H1 (cell line): Measurements from ENCODE around the gene CD226. TPM values are rescaled to one million over a fixed set of nuclear protein-coding genes. Genes with fewer than 3 reads are reported as not detected.

Experiments used
- CTCF ChIA-PET: fragments of 300-600 bp; sonication (Branson Sonifier 250); formaldehyde crosslinking; loops from one replicate; lab custom pipeline; 2021; ENCODE audit not compliant: partially characterized antibody; lab: Charles Lee
- POLR2A ChIA-PET: fragments of 300-600 bp; sonication (Branson Sonifier 250); formaldehyde crosslinking; loops from one replicate; lab custom pipeline; 2021; ENCODE audit warnings: inconsistent platforms; ENCODE audit not compliant: partially characterized antibody; lab: Charles Lee
- DNase-seq, 2 experiments: peaks; one replicate each; pipeline versions ENCODE4 v3.0.0 to v3.0.0-alpha.2; 2010 to 2022; ENCODE audit warnings: low spot score in 2 of 2, low read depth in 1 of 2, mixed read lengths in 1 of 2
- FAIRE-seq: peaks from 2 replicates; lab custom pipeline; 2011; peaks lifted over from hg19 to GRCh38; lab: Jason Lieb, UNC
- H2AFZ ChIP-seq: 2 replicates; pipeline ENCODE4 v1.8.1; 2012; ENCODE audit warnings: low read length, inconsistent platforms
- H2AK5ac ChIP-seq: 2 replicates; pipeline ENCODE4 v1.6.1; 2013; ENCODE audit warnings: low read depth, low read length
- H2BK120ac ChIP-seq: replicated peaks from 2 replicates; pipeline ENCODE3; 2013; ENCODE audit warnings: low read depth, low read length, inconsistent platforms
- H2BK12ac ChIP-seq: 2 replicates; pipeline ENCODE4 v1.6.1; 2013; ENCODE audit warnings: low read depth, low read length
- H2BK15ac ChIP-seq: 2 replicates; pipeline ENCODE4 v1.6.1; 2013; ENCODE audit warnings: low read length
- H2BK20ac ChIP-seq: 2 replicates; pipeline ENCODE4 v1.6.1; 2013; ENCODE audit warnings: low read length
- H2BK5ac ChIP-seq: 2 replicates; pipeline ENCODE4 v1.6.1; 2013; ENCODE audit warnings: low read depth, low read length
- H3K14ac ChIP-seq: 2 replicates; pipeline ENCODE4 v1.6.1; 2013; ENCODE audit warnings: inconsistent platforms; ENCODE audit not compliant: insufficient read length
- H3K18ac ChIP-seq: 2 replicates; pipeline ENCODE4 v1.6.1; 2013; ENCODE audit warnings: low read length; ENCODE audit errors: extremely low read depth
- H3K23ac ChIP-seq: 2 replicates; pipeline ENCODE4 v1.6.1; 2013; ENCODE audit warnings: inconsistent platforms; ENCODE audit not compliant: insufficient read length
- H3K23me2 ChIP-seq: 2 replicates; pipeline ENCODE4 v1.6.1; 2013; ENCODE audit warnings: low read depth, low read length
- H3K27ac ChIP-seq: 2 replicates; pipeline ENCODE4 v1.6.1; 2011; ENCODE audit warnings: low read depth, low read length, inconsistent platforms
- H3K27me3 ChIP-seq, 4 experiments: replicated peaks in 1 of 4; 1 replicate in 1 of 4; 2 replicates in 3 of 4; pipeline versions ENCODE4 v1.6.1 to v1.8.1; 2011 to 2013; ENCODE audit warnings: low read length in 3 of 4, mild to moderate bottlenecking in 3 of 4, inconsistent platforms in 2 of 4, mixed read lengths in 2 of 4, moderate library complexity in 1 of 4; ENCODE audit not compliant: control insufficient read depth in 3 of 4, insufficient read depth in 3 of 4; ENCODE audit errors: extremely low read depth in 1 of 4
- H3K36me3 ChIP-seq, 4 experiments: 2 replicates each; pipeline versions ENCODE4 v1.6.1 to v1.8.1; 2011 to 2013; ENCODE audit warnings: mild to moderate bottlenecking in 4 of 4, low read length in 3 of 4, moderate library complexity in 2 of 4, control low read depth in 1 of 4, inconsistent platforms in 1 of 4; ENCODE audit not compliant: insufficient read depth in 4 of 4, control insufficient read depth in 2 of 4
- H3K4ac ChIP-seq: replicated peaks from 2 replicates; pipeline ENCODE3; 2013; ENCODE audit warnings: low read length, low read depth, mixed read lengths, inconsistent platforms; ENCODE audit not compliant: insufficient read length
- H3K4me1 ChIP-seq, 4 experiments: replicated peaks in 1 of 4; 1 replicate in 1 of 4; 2 replicates in 3 of 4; pipeline versions ENCODE4 v1.6.1 to v1.8.1; 2011 to 2013; ENCODE audit warnings: low read length in 3 of 4, inconsistent platforms in 2 of 4, mixed read lengths in 1 of 4; ENCODE audit not compliant: insufficient read depth in 4 of 4, control insufficient read depth in 3 of 4
- H3K4me2 ChIP-seq, 2 experiments: 2 replicates each; pipeline versions ENCODE4 v1.6.1 to v1.8.1; 2011 to 2013; ENCODE audit warnings: low read depth in 2 of 2, low read length in 2 of 2, control low read depth in 1 of 2, inconsistent platforms in 1 of 2, mild to moderate bottlenecking in 1 of 2; ENCODE audit not compliant: insufficient read depth in 1 of 2
- H3K4me3 ChIP-seq, 4 experiments: fragments of 200-600, 300-600 bp in 1 of 4; sonication (generic), shearing (Covaris generic), sonication (Bioruptor Twin) in 1 of 4; 2 replicates each; pipeline versions ENCODE4 v1.5.1 to v1.8.1; 2011 to 2016; ENCODE audit warnings: low read length in 4 of 4, low read depth in 3 of 4, control low read depth in 2 of 4, inconsistent platforms in 2 of 4, mild to moderate bottlenecking in 2 of 4, mixed read lengths in 1 of 4, moderate library complexity in 1 of 4; ENCODE audit not compliant: insufficient read depth in 2 of 4; ENCODE audit errors: extremely low read depth in 1 of 4
- H3K56ac ChIP-seq: replicated peaks from 2 replicates; pipeline ENCODE3; 2013; ENCODE audit warnings: low read depth, mild to moderate bottlenecking, mixed read lengths, low read length, inconsistent platforms; ENCODE audit not compliant: insufficient read length
- H3K79me1 ChIP-seq: 2 replicates; pipeline ENCODE4 v1.6.1; 2013; ENCODE audit warnings: low read depth, low read length, control low read depth
- H3K79me2 ChIP-seq, 2 experiments: 2 replicates each; pipeline versions ENCODE4 v1.6.1 to v1.8.1; 2012 to 2013; ENCODE audit warnings: low read length in 2 of 2, mild to moderate bottlenecking in 2 of 2, inconsistent platforms in 1 of 2; ENCODE audit not compliant: insufficient read depth in 2 of 2, control insufficient read depth in 1 of 2
- H3K9ac ChIP-seq, 4 experiments: replicated peaks in 1 of 4; 1 replicate in 1 of 4; 2 replicates in 3 of 4; pipeline versions ENCODE4 v1.6.1 to v1.8.1; 2011 to 2013; ENCODE audit warnings: low read depth in 3 of 4, low read length in 3 of 4, control low read depth in 2 of 4, mild to moderate bottlenecking in 2 of 4, moderate library complexity in 2 of 4, inconsistent platforms in 1 of 4; ENCODE audit errors: extremely low read depth in 1 of 4
- H3K9me3 ChIP-seq, 2 experiments: 2 replicates each; pipeline versions ENCODE4 v1.6.1 to v1.8.1; 2012 to 2013; ENCODE audit warnings: mild to moderate bottlenecking in 2 of 2, moderate library complexity in 2 of 2, control low read depth in 1 of 2, inconsistent platforms in 1 of 2, low read depth in 1 of 2, low read length in 1 of 2, mixed read lengths in 1 of 2; ENCODE audit not compliant: insufficient read depth in 2 of 2
- H4K20me1 ChIP-seq, 2 experiments: replicated peaks in 1 of 2; 2 replicates each; pipeline versions ENCODE3 to v1.8.1; 2011 to 2013; ENCODE audit warnings: inconsistent platforms in 2 of 2, low read length in 2 of 2, mild to moderate bottlenecking in 1 of 2; ENCODE audit not compliant: insufficient read depth in 2 of 2, control insufficient read depth in 1 of 2
- H4K5ac ChIP-seq: 2 replicates; pipeline ENCODE4 v1.6.1; 2013; ENCODE audit warnings: low read length, low read depth, mixed read lengths, inconsistent platforms; ENCODE audit not compliant: insufficient read length
- H4K8ac ChIP-seq: 2 replicates; pipeline ENCODE4 v1.8.0; 2013; ENCODE audit warnings: mild to moderate bottlenecking, moderate library complexity, low read length, inconsistent platforms; ENCODE audit not compliant: insufficient read depth; ENCODE audit errors: extremely low read depth
- H4K91ac ChIP-seq: replicated peaks from 2 replicates; pipeline ENCODE3; 2013; ENCODE audit warnings: low read length, mixed read lengths, inconsistent platforms; ENCODE audit not compliant: insufficient read length
- MAFK ChIP-seq: IDR thresholded peaks from 2 replicates; pipeline ENCODE4 v1.6.1; 2012; ENCODE audit warnings: low read depth, mild to moderate bottlenecking, improper control_type of control experiment, low read length
- YY1 ChIP-seq: IDR thresholded peaks from 2 replicates; pipeline ENCODE4 v1.6.1; 2011; ENCODE audit warnings: low read depth, mild to moderate bottlenecking, low read length
- WGBS, 2 experiments: shearing (Covaris generic) in 1 of 2; methylation state at CpG; one replicate each; pipeline versions ENCODE4 v1.1.6 to v1.1.7; 2013 to 2015; ENCODE audit warnings: low lambda C conversion rate in 2 of 2, mixed read lengths in 2 of 2, inconsistent platforms in 1 of 2, low coverage in 1 of 2, missing lambda C conversion rate in 1 of 2; ENCODE audit not compliant: insufficient replicate concordance in 2 of 2, insufficient coverage in 1 of 2, insufficient read length in 1 of 2; ENCODE audit errors: extremely low coverage in 1 of 2, missing lambda C conversion rate in 1 of 2; 5-methylcytosine and 5-hydroxymethylcytosine counted together
- polyA plus RNA-seq, 7 experiments: library from polyadenylated mRNA; depleted of rRNA in 3 of 7; stranded (reverse) in 5 of 7; unstranded in 2 of 7; fragments of >200 nt in 5 of 7; fragments of 200-250 nt in 2 of 7; gene quantifications; 1 replicate in 5 of 7; 2 replicates in 1 of 7; 4 replicates in 1 of 7; pipeline versions ENCODE4 v1.2.1 to v1.2.3, GENCODE V29; 2011 to 2013; ENCODE audit warnings: missing spikeins in 2 of 7, mixed read lengths in 2 of 7
- total RNA-seq: library from RNA; stranded (reverse); fragmentation: NEBNext Ultra II Directional; extraction: Animal tissue kit (Norgen Biotek cat#: 25700); gene quantifications from 2 replicates; pipeline ENCODE4 v1.2.1, GENCODE V29; 2021

Gene CD226
- total and polyA plus RNA-seq, 2 of the 8 experiments (the other 6 are each of a cell fraction or from before 2014, with no cell fraction given), result not detected

DNA sequence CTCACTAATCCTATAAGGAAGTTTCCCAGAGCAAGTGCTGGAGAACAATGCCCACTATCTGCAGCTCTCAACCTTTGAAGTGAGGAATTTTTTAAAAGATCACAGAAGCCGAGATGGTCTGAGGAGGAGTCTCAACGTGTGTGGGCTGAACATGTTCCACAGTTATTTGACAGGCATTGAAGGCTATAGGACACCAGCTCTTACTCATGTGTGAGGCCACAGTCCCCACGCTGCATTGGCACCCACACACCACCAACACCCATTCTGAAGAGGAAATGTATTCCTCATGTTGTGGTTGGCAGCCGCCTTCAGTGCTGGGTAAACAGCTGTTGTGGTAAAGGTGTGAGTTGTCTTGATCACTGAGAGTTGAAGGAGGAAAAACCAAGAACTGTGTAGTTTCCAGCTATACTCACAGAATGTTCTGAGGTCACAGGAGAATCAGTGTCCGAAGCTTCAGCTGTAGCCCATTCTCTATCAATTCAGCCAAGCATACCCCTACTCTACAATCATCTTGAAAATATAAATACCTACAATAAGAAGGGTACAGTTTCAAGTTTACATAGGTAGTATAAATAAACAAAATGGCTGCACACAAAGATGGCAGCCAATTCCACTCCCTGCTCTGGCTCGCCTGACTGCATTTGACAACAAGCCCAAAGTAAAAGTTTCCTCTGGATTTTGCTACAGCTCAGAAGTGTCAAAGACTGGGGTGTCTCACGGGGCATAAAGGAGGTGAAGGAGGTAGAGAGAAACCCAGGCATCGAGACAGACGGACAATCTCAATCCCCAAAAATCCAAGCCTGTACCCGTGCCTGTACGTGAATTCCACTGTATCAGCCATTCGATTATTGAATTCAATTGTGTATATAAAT is 12.1 kb downstream of the CD226 start:
- no peak overlapping the region for H3K4me2 ChIP-seq
- DNase-seq, result no peak

More for the DNA sequence above, 12.1 kb downstream of the CD226 start:
- Histone ChIP-seq H4K8ac (no peak overlapping the region), H3K56ac (no peak overlapping the region), H3K36me3 (no peaks in the 10 kb centered on the region), H3K18ac (no peak overlapping the region), H4K91ac (no peak overlapping the region), H3K14ac (no peak overlapping the region), H2AFZ (no peak overlapping the region), H3K9ac (no peak overlapping the region; a peak in 1 of 7 replicates), H2BK20ac (no peak overlapping the region), H2BK15ac (no peak overlapping the region), H3K4me3 (no peak overlapping the region), H2AK5ac (no peak overlapping the region), H3K27ac (no peak overlapping the region), H3K27me3 (no peaks in the 10 kb centered on the region), H4K5ac (no peak overlapping the region), H3K79me2 (no peaks in the 10 kb centered on the region), H4K20me1 (no peaks in the 10 kb centered on the region), H3K79me1 (no peaks in the 10 kb centered on the region), H2BK5ac (no peak overlapping the region), H3K4me1 (no peaks in the 10 kb centered on the region), H3K23me2 (no peaks in the 10 kb centered on the region; the same call in 1 of the 2 replicates), H3K23ac (no peak overlapping the region), H3K4ac (no peak overlapping the region), H2BK120ac (no peak overlapping the region), H3K9me3 (no peaks in the 10 kb centered on the region), H2BK12ac (no peak overlapping the region)
- no peak for FAIRE-seq
- WGBS, 2 experiments, result 89% methylated on average over 12 of the region's 12 CpGs; no CpG with 5 or more reads in 1 of the 2 experiments
- CTCF ChIA-PET, result interaction anchor here (1.3 to 1.9 kb wide), 4 partner anchors 21 to 50 kb away, joined by 4 to 7 read pairs (median 4); no protein-coding TSS in a partner anchor
- TF ChIP-seq YY1 (peak; percentile 54; the same call in 1 of the 2 replicates), MAFK (no peak)
- POLR2A ChIA-PET, result interaction anchor here (1.3 kb wide), 1 partner anchor 9 kb away, joined by 3 read pairs; no protein-coding TSS in a partner anchor
